H9 (cell line): ENCODE data around the gene COL27A1. TPM values are rescaled to one million over a fixed set of nuclear protein-coding genes. Genes with fewer than 3 reads are reported as not detected.

Experiments used
- DNase-seq: peaks from one replicate; pipeline ENCODE4 v3.0.0-alpha.2; 2017
- H2AFZ ChIP-seq: one replicate; pipeline ENCODE4 v1.6.1; 2013; ENCODE audit warnings: mild to moderate bottlenecking, low read length, control low read depth, moderate library complexity
- H2AK5ac ChIP-seq: 2 replicates; pipeline ENCODE4 v1.6.1; 2013; ENCODE audit warnings: low read length, control low read depth, mixed read lengths; ENCODE audit not compliant: insufficient read length
- H2BK120ac ChIP-seq: one replicate; pipeline ENCODE4 v1.6.1; 2013; ENCODE audit warnings: low read depth, mild to moderate bottlenecking, low read length, control low read depth, inconsistent platforms; ENCODE audit not compliant: poor library complexity, severe bottlenecking
- H2BK12ac ChIP-seq: 2 replicates; pipeline ENCODE4 v1.6.1; 2013; ENCODE audit warnings: low read length, control low read depth, mixed read lengths, low read depth; ENCODE audit not compliant: insufficient read length
- H2BK15ac ChIP-seq: 2 replicates; pipeline ENCODE4 v1.6.1; 2013; ENCODE audit warnings: low read depth, low read length, control low read depth
- H2BK20ac ChIP-seq: one replicate; pipeline ENCODE4 v1.6.1; 2013; ENCODE audit warnings: low read depth, mild to moderate bottlenecking, low read length, control low read depth, inconsistent platforms; ENCODE audit not compliant: poor library complexity, severe bottlenecking
- H2BK5ac ChIP-seq: 2 replicates; pipeline ENCODE4 v1.6.1; 2013; ENCODE audit warnings: low read length, control low read depth, mixed read lengths; ENCODE audit not compliant: insufficient read length
- H3K14ac ChIP-seq: 2 replicates; pipeline ENCODE4 v1.6.1; 2013; ENCODE audit warnings: low read length, control low read depth; ENCODE audit not compliant: insufficient read depth
- H3K18ac ChIP-seq: 2 replicates; pipeline ENCODE4 v1.6.1; 2013; ENCODE audit warnings: low read depth, mild to moderate bottlenecking, mixed read lengths, low read length, control low read depth; ENCODE audit not compliant: insufficient read length
- H3K23ac ChIP-seq: 2 replicates; pipeline ENCODE4 v1.6.1; 2013; ENCODE audit warnings: low read length, control low read depth, mixed read lengths, low read depth; ENCODE audit not compliant: insufficient read length
- H3K23me2 ChIP-seq: 2 replicates; pipeline ENCODE4 v1.6.1; 2013; ENCODE audit warnings: low read depth, mild to moderate bottlenecking, mixed read lengths, low read length, control low read depth; ENCODE audit not compliant: insufficient read length, poor library complexity, severe bottlenecking
- H3K27ac ChIP-seq: 2 replicates; pipeline ENCODE4 v1.5.1; 2013; ENCODE audit warnings: low read length, control low read depth, mixed read lengths, low read depth; ENCODE audit not compliant: insufficient read length
- H3K27me3 ChIP-seq: 2 replicates; pipeline ENCODE4 v1.6.1; 2013; ENCODE audit warnings: low read length, control low read depth, inconsistent platforms; ENCODE audit not compliant: insufficient read depth
- H3K4ac ChIP-seq: 2 replicates; pipeline ENCODE4 v1.6.1; 2013; ENCODE audit warnings: low read depth, mild to moderate bottlenecking, control low read depth, inconsistent platforms, low read length, moderate library complexity
- H3K4me1 ChIP-seq: 2 replicates; pipeline ENCODE4 v1.6.1; 2013; ENCODE audit warnings: low read length, control low read depth, inconsistent platforms; ENCODE audit not compliant: insufficient read depth
- H3K4me2 ChIP-seq: 2 replicates; pipeline ENCODE4 v1.6.1; 2013; ENCODE audit warnings: low read length, control low read depth, mixed read lengths; ENCODE audit not compliant: insufficient read length, insufficient read depth
- H3K56ac ChIP-seq: 2 replicates; pipeline ENCODE4 v1.6.1; 2013; ENCODE audit warnings: low read depth, mild to moderate bottlenecking, mixed read lengths, low read length, control low read depth; ENCODE audit not compliant: insufficient read length
- H3K79me1 ChIP-seq: 2 replicates; pipeline ENCODE4 v1.6.1; 2013; ENCODE audit warnings: low read depth, mild to moderate bottlenecking, moderate library complexity, low read length, control low read depth, inconsistent platforms; ENCODE audit not compliant: insufficient read depth, poor library complexity, severe bottlenecking
- H3K79me2 ChIP-seq: 2 replicates; pipeline ENCODE4 v1.6.1; 2013; ENCODE audit warnings: low read length, control low read depth, inconsistent platforms; ENCODE audit not compliant: insufficient read depth
- H3K9ac ChIP-seq: 2 replicates; pipeline ENCODE4 v1.6.1; 2013; ENCODE audit warnings: low read length, control low read depth, mixed read lengths; ENCODE audit not compliant: insufficient read length; ENCODE audit errors: extremely low read depth
- H3K9me3 ChIP-seq: one replicate; pipeline ENCODE4 v1.6.1; 2013; ENCODE audit warnings: low read depth, low read length, inconsistent platforms; ENCODE audit not compliant: control insufficient read depth
- H3T11ph ChIP-seq: one replicate; pipeline ENCODE4 v1.6.1; 2013; ENCODE audit warnings: mild to moderate bottlenecking, low read length, control low read depth, inconsistent platforms
- H4K20me1 ChIP-seq: one replicate; pipeline ENCODE4 v1.6.1; 2013; ENCODE audit not compliant: control insufficient read depth, insufficient read length, insufficient read depth
- H4K5ac ChIP-seq: 2 replicates; pipeline ENCODE4 v1.6.1; 2013; ENCODE audit warnings: low read depth, mild to moderate bottlenecking, mixed read lengths, low read length, control low read depth; ENCODE audit not compliant: insufficient read length
- H4K8ac ChIP-seq: replicated peaks from 2 replicates; pipeline ENCODE4 v1.6.1; 2013; ENCODE audit warnings: low read length, control low read depth, mixed read lengths, low read depth; ENCODE audit not compliant: insufficient read length
- H4K91ac ChIP-seq: 2 replicates; pipeline ENCODE4 v1.6.1; 2013; ENCODE audit warnings: low read depth, mild to moderate bottlenecking, moderate library complexity, mixed read lengths, low read length, control low read depth; ENCODE audit not compliant: insufficient read length
- H3K27ac Mint-ChIP-seq, 3 experiments: 2 replicates in 2 of 3; 3 replicates in 1 of 3; pipeline ENCODE4 v1.8.0; 2020 to 2021; ENCODE audit warnings: mixed read lengths in 3 of 3, mild to moderate bottlenecking in 1 of 3, moderate library complexity in 1 of 3
- H3K27me3 Mint-ChIP-seq: 2 replicates; pipeline ENCODE4 v1.8.0; 2021; ENCODE audit warnings: low read depth, mild to moderate bottlenecking, moderate library complexity, mixed read lengths
- H3K36me3 Mint-ChIP-seq, 3 experiments: 2 replicates in 2 of 3; 3 replicates in 1 of 3; pipeline ENCODE4 v1.8.0; 2020 to 2021; ENCODE audit warnings: low read depth in 3 of 3, mixed read lengths in 3 of 3; ENCODE audit not compliant: insufficient read depth in 1 of 3
- H3K4me1 Mint-ChIP-seq, 2 experiments: 2 replicates each; pipeline ENCODE4 v1.8.0; 2020; ENCODE audit warnings: mixed read lengths in 2 of 2
- H3K4me3 Mint-ChIP-seq, 2 experiments: 2 replicates in 1 of 2; 3 replicates in 1 of 2; pipeline ENCODE4 v1.8.0; 2020 to 2021; ENCODE audit warnings: mild to moderate bottlenecking in 2 of 2, mixed read lengths in 2 of 2, moderate library complexity in 1 of 2
- H3K9me3 Mint-ChIP-seq, 2 experiments: 2 replicates in 1 of 2; 3 replicates in 1 of 2; pipeline ENCODE4 v1.8.0; 2020; ENCODE audit warnings: mild to moderate bottlenecking in 2 of 2, mixed read lengths in 2 of 2, moderate library complexity in 1 of 2
- CTCF ChIP-seq: fragments of 200-600 bp; sonication (generic); conservative IDR thresholded peaks from 3 replicates; pipeline ENCODE4 v1.8.0; 2021; ENCODE audit warnings: antibody characterized with exemption, mild to moderate bottlenecking
- WGBS: extraction: QIAGEN DNeasy Blood & Tissue Kit; methylation state at CpG from one replicate; pipeline ENCODE4 v1.1.7; 2013; ENCODE audit warnings: missing lambda C conversion rate, low lambda C conversion rate, mixed read lengths; ENCODE audit not compliant: insufficient read length; ENCODE audit errors: extremely low coverage; 5-methylcytosine and 5-hydroxymethylcytosine counted together
- total RNA-seq: library from RNA; stranded (reverse); gene quantifications from 2 replicates; pipeline ENCODE4 v1.2.1, GENCODE V29; 2021

The COL27A1 gene
- total RNA-seq, 1 experiment from 2014 or later: 17.9 TPM

- Histone ChIP-seq H3K23me2 (no peaks in the 10 kb centered on the region), H3K18ac (no peak overlapping the region), H3K79me1 (no peaks in the 10 kb centered on the region), H3K27me3 (no peaks in the 10 kb centered on the region), H4K91ac (no peak overlapping the region), H3K56ac (no peak overlapping the region), H3K27ac (no peak overlapping the region), H3T11ph (no peak overlapping the region), H3K23ac (no peak overlapping the region), H4K20me1 (no peaks in the 10 kb centered on the region), H3K9ac (no peak overlapping the region), H4K5ac (no peak overlapping the region), H3K9me3 (no peaks in the 10 kb centered on the region), H3K4me1 (no peaks in the 10 kb centered on the region), H3K79me2 (no peaks in the 10 kb centered on the region), H2BK20ac (no peak overlapping the region), H3K4ac (no peak overlapping the region), H2BK5ac (no peak overlapping the region), H2AFZ (no peak overlapping the region), H2BK15ac (no peak overlapping the region), H2AK5ac (no peak overlapping the region), H3K4me2 (no peak overlapping the region), H2BK12ac (no peak overlapping the region), H4K8ac (no peak overlapping the region), H2BK120ac (no peak overlapping the region), H3K14ac (no peak overlapping the region)
- Mint-ChIP-seq H3K9me3 (no peaks in the 10 kb centered on the region), H3K27me3 (no peaks in the 10 kb centered on the region; the same call in 1 of the 2 replicates), H3K36me3 (peaks cover 0 to 3% (median 0%) of the 10 kb centered on the region in 3 experiments; a peak in 1 of 7 replicates), H3K27ac (0 out of 7 replicates have a peak overlapping the region, but pooled peaks of 1 of the 3 experiments have one; percentile 24), H3K4me3 (no peak overlapping the region), H3K4me1 (peaks cover 9 to 15% of the 10 kb centered on the region in 2 experiments)
- no peak for DNase-seq
- TF ChIP-seq CTCF: no peak
- WGBS: no CpG with 5 or more reads among the region's 11 CpGs
Observed at GRCh38 chr9:114176624-114177291, 21.4 kb downstream of the COL27A1 start.
